ENCODE results near the gene PIH1D2. TPM values are rescaled to one million over a fixed set of nuclear protein-coding genes. Genes with fewer than 3 reads are reported as not detected.
"Not testable (repeated sequence)": the region's sequence is repeated elsewhere in the genome, so short reads cannot be mapped to it uniquely, and the experiment has no call there.

Gene PIH1D2
- total RNA-seq, 1 experiment from 2014 or later, result 1.7 TPM

DNA sequence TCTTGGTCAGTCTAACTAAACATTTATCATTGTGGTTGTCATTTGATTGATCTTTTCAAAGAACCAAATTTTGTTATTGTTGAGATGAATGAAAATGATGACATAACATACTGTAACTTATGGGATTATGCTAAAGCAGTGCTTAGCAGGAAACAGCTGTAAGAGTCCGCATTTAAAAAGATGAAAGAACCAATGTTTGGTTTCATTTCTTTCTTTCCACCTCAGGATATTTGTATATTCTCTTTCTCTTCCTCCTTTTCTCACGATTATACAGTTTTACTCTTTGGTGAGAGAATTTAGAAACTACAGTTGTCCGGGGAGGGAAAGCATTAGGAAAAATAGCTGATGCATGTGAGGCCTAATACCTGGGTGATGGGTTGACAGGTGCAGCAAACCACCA lies 23.1 kb downstream of the PIH1D2 start:
- H4K20me1 ChIP-seq (ENCODE audit: low read length), result no peaks in the 10 kb centered on the region
- H2AFZ ChIP-seq (ENCODE audit: low read length), result no peak overlapping the region
- ChIA-PET CTCF (no interaction called here), POLR2A (ENCODE audit: unreplicated experiment) (no interaction called here)
- H3K27ac ChIP-seq (ENCODE audit: low read length), result no peak overlapping the region
- no peaks in the 10 kb centered on the region for H3K9me2 ChIP-seq (replicated peaks; ENCODE audit: low read length)
- no TSS peak for BruUV-seq (replicated peaks)
- H3F3A ChIP-seq (ENCODE audit: low read length, unreplicated experiment), result no peaks in the 10 kb centered on the region
- peaks cover 62% of the 10 kb centered on the region for H3K36me3 ChIP-seq (ENCODE audit: low read depth, low read length)
- no peak overlapping the region for H3K4me2 ChIP-seq (ENCODE audit: low read length)
- intact Hi-C loops (cut with micrococcal nuclease), result no loop called here
- DNase-seq (no peak), ATAC-seq (no peak)
- H3K79me2 ChIP-seq (ENCODE audit: low read length), result peaks cover 11% of the 10 kb centered on the region; the same call in 1 of the 2 replicates
- no peaks in the 10 kb centered on the region for H3K27me3 ChIP-seq (ENCODE audit: low read length)
- 0 out of 2 replicates have a peak, but pooled peaks cover 4% of the 10 kb centered on the region for H3K4me1 ChIP-seq (ENCODE audit: insufficient read depth, low read length)
- no peak overlapping the region for H3K4me3 ChIP-seq (ENCODE audit: low read length)
- no peak overlapping the region for H3K9ac ChIP-seq (ENCODE audit: low read length)
- no peaks in the 10 kb centered on the region for H3K9me3 ChIP-seq (ENCODE audit: low read length)
- TF ChIP-seq EZH2 (IDR thresholded peaks at IDR 0.05; ENCODE audit: low read length, unreplicated experiment) (no peak), EZH2phosphoT487 (IDR thresholded peaks at IDR 0.05; ENCODE audit: borderline replicate concordance, low read length) (no peak)
- TF ChIP-seq, protein P1, sequence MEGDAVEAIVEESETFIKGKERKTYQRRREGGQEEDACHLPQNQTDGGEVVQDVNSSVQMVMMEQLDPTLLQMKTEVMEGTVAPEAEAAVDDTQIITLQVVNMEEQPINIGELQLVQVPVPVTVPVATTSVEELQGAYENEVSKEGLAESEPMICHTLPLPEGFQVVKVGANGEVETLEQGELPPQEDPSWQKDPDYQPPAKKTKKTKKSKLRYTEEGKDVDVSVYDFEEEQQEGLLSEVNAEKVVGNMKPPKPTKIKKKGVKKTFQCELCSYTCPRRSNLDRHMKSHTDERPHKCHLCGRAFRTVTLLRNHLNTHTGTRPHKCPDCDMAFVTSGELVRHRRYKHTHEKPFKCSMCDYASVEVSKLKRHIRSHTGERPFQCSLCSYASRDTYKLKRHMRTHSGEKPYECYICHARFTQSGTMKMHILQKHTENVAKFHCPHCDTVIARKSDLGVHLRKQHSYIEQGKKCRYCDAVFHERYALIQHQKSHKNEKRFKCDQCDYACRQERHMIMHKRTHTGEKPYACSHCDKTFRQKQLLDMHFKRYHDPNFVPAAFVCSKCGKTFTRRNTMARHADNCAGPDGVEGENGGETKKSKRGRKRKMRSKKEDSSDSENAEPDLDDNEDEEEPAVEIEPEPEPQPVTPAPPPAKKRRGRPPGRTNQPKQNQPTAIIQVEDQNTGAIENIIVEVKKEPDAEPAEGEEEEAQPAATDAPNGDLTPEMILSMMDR (conservative IDR thresholded peaks at IDR 0.05; ENCODE audit: low read depth, low read length), result no peak

DNA sequence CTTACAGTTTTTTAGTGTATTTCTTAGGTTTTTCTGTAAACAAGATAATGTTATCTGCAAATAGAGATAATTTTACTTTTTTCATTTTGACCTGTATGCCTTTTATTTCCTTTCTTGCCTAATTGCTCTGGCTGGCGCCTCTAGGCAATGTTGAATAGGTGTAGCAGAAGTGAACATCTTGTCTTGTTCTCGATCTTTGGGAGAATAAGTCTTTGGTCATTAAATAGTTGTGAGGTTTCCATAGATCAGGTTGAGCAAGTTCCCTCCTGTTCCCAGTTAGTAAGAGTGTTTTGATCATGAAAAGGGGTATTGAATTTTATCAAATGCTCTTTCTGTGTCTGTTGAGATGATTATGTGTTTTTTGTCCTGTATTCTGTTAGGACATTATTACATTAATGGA lies 24.0 kb downstream of the PIH1D2 start:
- Histone ChIP-seq H3K4me2 (ENCODE audit: low read length) (no peak overlapping the region), H3K36me3 (ENCODE audit: low read depth, low read length) (peaks cover 68% of the 10 kb centered on the region), H3K4me1 (ENCODE audit: insufficient read depth, low read length) (0 out of 2 replicates have a peak, but pooled peaks cover 4% of the 10 kb centered on the region), H3K9me2 (replicated peaks; ENCODE audit: low read length) (no peaks in the 10 kb centered on the region), H3K4me3 (ENCODE audit: low read length) (no peak overlapping the region), H3K27ac (ENCODE audit: low read length) (no peak overlapping the region), H3K9me3 (ENCODE audit: low read length) (no peaks in the 10 kb centered on the region), H3K27me3 (ENCODE audit: low read length) (no peaks in the 10 kb centered on the region), H4K20me1 (ENCODE audit: low read length) (no peaks in the 10 kb centered on the region), H3K79me2 (ENCODE audit: low read length) (peaks cover 11% of the 10 kb centered on the region; the same call in 1 of the 2 replicates), H2AFZ (ENCODE audit: low read length) (no peak overlapping the region), H3F3A (ENCODE audit: low read length, unreplicated experiment) (no peaks in the 10 kb centered on the region), H3K9ac (ENCODE audit: low read length) (no peak overlapping the region)
- ChIA-PET CTCF (no interaction called here), POLR2A (ENCODE audit: unreplicated experiment) (no interaction called here)
- TF ChIP-seq EZH2phosphoT487 (IDR thresholded peaks at IDR 0.05; ENCODE audit: borderline replicate concordance, low read length), result no peak
- TF ChIP-seq EZH2 (IDR thresholded peaks at IDR 0.05; ENCODE audit: low read length, unreplicated experiment), result no peak
- TF ChIP-seq, protein P1 (conservative IDR thresholded peaks at IDR 0.05; ENCODE audit: low read depth, low read length), result no peak
- BruUV-seq (replicated peaks), result no TSS peak
- no peak for DNase-seq
- no peak for ATAC-seq
- intact Hi-C loops (cut with micrococcal nuclease), result no loop called here

DNA sequence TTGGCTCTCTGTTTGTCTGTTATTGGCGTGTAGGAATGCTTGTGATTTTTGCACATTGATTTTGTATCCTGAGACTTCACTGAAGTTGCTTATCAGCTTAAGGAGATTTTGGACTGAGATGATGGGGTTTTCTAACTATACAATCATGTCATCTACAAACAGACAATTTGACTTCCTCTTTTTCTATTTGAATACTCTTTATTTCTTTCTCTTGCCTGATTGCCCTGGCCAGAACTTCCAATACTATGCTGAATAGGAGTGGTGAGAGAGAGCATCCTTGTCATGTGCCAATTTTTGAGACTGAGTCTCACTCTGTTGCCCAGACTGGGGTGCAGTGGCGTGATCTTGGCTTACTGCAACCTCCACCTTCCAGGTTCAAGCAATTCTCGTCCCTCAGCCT lies 25.6 kb downstream of the PIH1D2 start:
- not testable (repeated sequence) for H3K4me2 ChIP-seq (ENCODE audit: low read length); ATAC-seq

DNA sequence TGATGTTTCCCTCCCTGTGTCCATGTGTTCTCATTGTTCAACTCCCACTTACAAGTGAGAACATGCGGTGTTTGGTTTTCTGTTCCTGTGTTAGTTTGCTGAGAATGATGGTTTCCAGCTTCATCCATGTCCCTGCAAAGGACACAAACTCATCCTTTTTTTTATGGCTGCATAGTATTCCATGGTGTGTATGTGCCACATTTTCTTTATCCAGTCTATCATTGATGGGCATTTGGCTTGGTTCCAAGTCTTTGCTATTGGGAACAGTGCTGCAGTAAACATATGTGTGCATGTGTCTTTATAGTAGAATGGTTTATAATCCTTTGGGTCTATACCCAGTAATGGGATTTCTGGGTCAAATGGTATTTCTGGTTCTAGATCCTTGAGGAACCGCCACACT lies 27.2 kb downstream of the PIH1D2 start:
- not testable (repeated sequence) for BruUV-seq (replicated peaks)

More for the DNA sequence above, 25.6 kb downstream of the PIH1D2 start:
- Histone ChIP-seq H3K36me3 (ENCODE audit: low read depth, low read length) (peaks cover 71% of the 10 kb centered on the region), H3K79me2 (ENCODE audit: low read length) (peaks cover 11% of the 10 kb centered on the region; the same call in 1 of the 2 replicates)
- POLR2A ChIA-PET (ENCODE audit: unreplicated experiment), result interaction anchor here (0.6 to 0.7 kb wide), 2 partner anchors 25 to 1242 kb away, joined by 7 to 15 read pairs; no protein-coding TSS in a partner anchor
- H3K9me2 ChIP-seq (replicated peaks; ENCODE audit: low read length); DNase-seq; CTCF ChIA-PET; BruUV-seq (replicated peaks); H3F3A ChIP-seq (ENCODE audit: low read length, unreplicated experiment); H3K4me3 ChIP-seq (ENCODE audit: low read length); intact Hi-C loops (cut with micrococcal nuclease); H4K20me1 ChIP-seq (ENCODE audit: low read length); H3K9ac ChIP-seq (ENCODE audit: low read length); H3K4me1 ChIP-seq (ENCODE audit: insufficient read depth, low read length); H3K27me3 ChIP-seq (ENCODE audit: low read length); H2AFZ ChIP-seq (ENCODE audit: low read length); H3K9me3 ChIP-seq (ENCODE audit: low read length); H3K27ac ChIP-seq (ENCODE audit: low read length): not testable (repeated sequence)

More for the DNA sequence above, 27.2 kb downstream of the PIH1D2 start:
- DNase-seq; H3K4me2 ChIP-seq (ENCODE audit: low read length); H3K27ac ChIP-seq (ENCODE audit: low read length); ATAC-seq; intact Hi-C loops (cut with micrococcal nuclease); H4K20me1 ChIP-seq (ENCODE audit: low read length); H3K9me3 ChIP-seq (ENCODE audit: low read length); H3K9me2 ChIP-seq (replicated peaks; ENCODE audit: low read length); H3K4me3 ChIP-seq (ENCODE audit: low read length); POLR2A ChIA-PET (ENCODE audit: unreplicated experiment); H2AFZ ChIP-seq (ENCODE audit: low read length); H3K27me3 ChIP-seq (ENCODE audit: low read length); CTCF ChIA-PET; H3K9ac ChIP-seq (ENCODE audit: low read length); H3F3A ChIP-seq (ENCODE audit: low read length, unreplicated experiment): not testable (repeated sequence)
- Histone ChIP-seq H3K79me2 (ENCODE audit: low read length) (peaks cover 11% of the 10 kb centered on the region; the same call in 1 of the 2 replicates), H3K36me3 (ENCODE audit: low read depth, low read length) (peaks cover 70% of the 10 kb centered on the region), H3K4me1 (ENCODE audit: insufficient read depth, low read length) (peaks cover 16% of the 10 kb centered on the region)
